Measurements from ENCODE around the gene PHLPP2.
"Not testable (repeated sequence)": the region's sequence is repeated elsewhere in the genome, so short reads cannot be mapped to it uniquely, and the experiment has no call there.

PHLPP2 gene

GRCh38 chr16:71623597-71623996 is 100.9 kb downstream of the PHLPP2 start:
- no peak overlapping the region for H3K4me3 ChIP-seq (ENCODE audit: low read depth, low read length)

DNA sequence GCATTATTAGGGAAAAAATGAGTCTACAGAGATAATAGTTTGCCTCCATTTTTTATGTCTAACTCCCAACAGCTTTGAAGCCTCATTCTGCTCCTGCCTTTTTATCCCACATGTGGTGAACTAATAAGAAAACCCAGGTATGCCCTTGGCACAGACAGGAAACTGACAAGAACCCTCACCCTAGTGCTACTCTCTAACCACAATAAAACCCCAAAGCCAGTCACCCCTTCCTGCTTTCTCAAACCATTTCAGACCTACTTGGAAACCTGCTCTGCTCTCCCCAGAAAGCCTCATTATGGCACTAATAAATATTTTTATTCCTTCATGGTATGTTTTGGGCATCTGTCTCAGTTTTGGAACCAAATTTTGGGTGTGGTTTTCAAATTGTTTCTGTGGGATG is 102.4 kb downstream of the PHLPP2 start:
- H3K4me3 ChIP-seq (ENCODE audit: low read depth, low read length): no peak overlapping the region

DNA sequence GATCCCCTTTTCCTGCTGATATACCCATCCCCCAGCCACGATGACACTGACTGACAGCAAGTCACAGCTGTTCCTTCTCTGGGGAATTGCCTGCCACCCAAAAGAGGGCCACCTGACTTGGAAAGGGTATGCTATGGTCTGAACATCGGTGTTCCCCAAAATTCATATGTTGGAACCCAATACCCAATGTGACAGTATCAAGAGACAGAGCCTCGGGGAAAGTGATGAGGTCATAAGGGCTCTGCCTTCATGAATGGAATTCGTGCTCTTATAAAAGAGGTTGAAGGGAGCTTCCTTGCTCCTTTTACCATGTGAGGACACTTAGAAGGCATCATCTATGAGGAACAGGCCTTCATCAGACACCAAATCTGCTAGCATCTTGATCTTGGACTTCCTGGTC is 106.1 kb downstream of the PHLPP2 start:
- no peak overlapping the region for H3K4me3 ChIP-seq (ENCODE audit: low read depth, low read length)

GRCh38 chr16:71614956-71615355 is 109.5 kb downstream of the PHLPP2 start:
- not testable (repeated sequence) for H3K4me3 ChIP-seq (ENCODE audit: low read depth, low read length)

DNA sequence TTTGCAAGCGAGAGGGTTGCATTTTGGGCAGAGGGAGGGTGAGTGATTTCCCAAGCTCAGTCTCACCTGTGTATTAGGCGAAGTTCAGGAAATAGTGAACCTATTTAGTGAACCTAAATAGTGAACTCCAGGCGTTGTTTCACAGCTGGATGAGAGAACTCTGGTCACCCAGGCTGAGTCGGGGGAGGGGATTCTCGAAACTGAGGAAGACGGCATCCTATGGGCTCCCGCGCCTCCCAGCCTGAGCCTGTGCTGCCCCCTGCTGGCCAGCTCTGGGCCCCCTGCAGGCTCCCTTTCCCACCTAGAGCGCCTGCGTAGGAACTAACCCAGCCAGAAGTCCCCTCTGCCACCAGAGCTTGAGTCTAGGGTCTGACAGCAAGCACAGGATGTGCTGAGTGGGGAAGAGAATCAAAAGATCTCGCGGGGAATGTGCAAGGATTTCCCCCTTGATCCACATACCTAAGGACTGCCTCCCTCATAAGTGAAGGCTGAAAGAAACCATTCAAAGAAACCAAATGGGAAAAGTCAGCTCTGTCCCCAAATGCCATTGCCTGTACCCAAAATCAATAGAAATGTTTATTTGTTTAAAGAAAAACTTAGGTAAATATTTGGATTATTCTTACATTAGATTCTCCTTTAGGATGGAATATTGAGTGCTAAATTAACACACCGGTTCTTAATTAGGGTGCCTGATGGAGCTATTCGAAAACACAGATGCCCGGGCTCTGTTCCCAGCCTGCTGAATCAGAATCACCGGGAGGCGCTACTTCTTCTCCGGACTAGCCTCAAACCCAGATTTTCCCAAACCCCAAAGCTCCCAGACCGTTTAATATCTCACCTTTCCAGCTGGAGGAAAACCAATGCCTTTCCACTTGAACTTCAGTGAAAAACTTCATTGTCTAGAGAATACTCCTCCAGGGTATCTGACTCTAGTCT is 113.3 kb downstream of the PHLPP2 start:
- no peak overlapping the region for H3K4me3 ChIP-seq (ENCODE audit: low read depth, low read length)

GRCh38 chr16:71610447-71610846 is 114.1 kb downstream of the PHLPP2 start:
- H3K4me3 ChIP-seq (ENCODE audit: low read depth, low read length): no peak overlapping the region

DNA sequence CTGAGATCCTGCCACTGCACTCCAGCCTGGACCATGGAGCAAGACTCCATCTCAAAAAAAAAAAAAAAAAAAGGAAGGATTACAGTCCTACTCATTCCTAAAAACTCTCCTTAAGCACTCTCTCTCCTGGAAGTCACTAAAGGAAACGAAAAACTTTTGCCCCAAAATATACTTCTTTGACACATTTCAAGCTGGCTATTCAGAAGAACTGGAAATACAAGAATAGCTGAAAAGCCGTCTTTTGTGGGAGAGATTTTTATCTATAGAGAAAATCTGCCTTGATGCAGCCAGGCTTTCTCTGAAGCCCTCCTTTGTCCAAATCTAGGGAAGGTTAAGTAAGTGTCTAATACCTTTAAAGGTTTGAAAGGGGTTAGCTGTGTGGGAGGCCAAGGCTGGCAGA is 115.4 kb downstream of the PHLPP2 start:
- no peak overlapping the region for H3K4me3 ChIP-seq (ENCODE audit: low read depth, low read length)

GRCh38 chr16:71600822-71601221 is 123.7 kb downstream of the PHLPP2 start:
- no peak overlapping the region for H3K4me3 ChIP-seq (ENCODE audit: low read depth, low read length)

GRCh38 chr16:71598426-71598825 is 126.1 kb downstream of the PHLPP2 start:
- not testable (repeated sequence) for H3K4me3 ChIP-seq (ENCODE audit: low read depth, low read length)

DNA sequence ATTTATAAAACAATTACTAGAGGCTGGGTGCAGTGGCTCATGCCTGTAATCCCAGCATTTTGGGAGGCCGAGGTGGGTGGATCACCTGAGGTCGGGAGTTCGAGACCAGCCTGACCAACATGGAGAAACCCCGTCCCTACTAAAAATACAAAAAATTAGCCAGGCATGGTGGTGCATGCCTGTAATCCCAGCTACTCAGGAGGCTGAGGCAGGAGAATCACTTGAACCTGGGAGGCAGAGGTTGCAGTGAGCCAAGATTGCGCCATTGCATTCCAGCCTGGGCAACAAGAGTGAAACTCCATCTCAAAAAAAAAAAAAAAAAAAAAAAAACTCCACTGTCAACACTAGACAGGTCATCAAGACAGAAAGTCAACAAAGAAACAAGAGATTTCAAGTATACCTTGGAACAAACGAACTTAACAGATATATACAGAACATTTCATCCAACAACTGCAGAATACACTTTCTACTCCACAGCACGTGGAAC is 129.1 kb downstream of the PHLPP2 start:
- not testable (repeated sequence) for H3K4me3 ChIP-seq (ENCODE audit: low read depth, low read length)
